Measurements from ENCODE around the gene SLC35F6.
"Not testable (repeated sequence)": the region's sequence is repeated elsewhere in the genome, so short reads cannot be mapped to it uniquely, and the experiment has no call there.

The SLC35F6 gene

GRCh38 chr2:26731714-26732113 is 32.4 kb upstream of the SLC35F6 start:
- DNase-seq, result no peak

- DNase-seq, result no peak
Observed at GRCh38 chr2:26732446-26732845, 31.6 kb upstream of the SLC35F6 start.

- no peak for DNase-seq
Observed at GRCh38 chr2:26733413-26733812, 30.7 kb upstream of the SLC35F6 start.

DNA sequence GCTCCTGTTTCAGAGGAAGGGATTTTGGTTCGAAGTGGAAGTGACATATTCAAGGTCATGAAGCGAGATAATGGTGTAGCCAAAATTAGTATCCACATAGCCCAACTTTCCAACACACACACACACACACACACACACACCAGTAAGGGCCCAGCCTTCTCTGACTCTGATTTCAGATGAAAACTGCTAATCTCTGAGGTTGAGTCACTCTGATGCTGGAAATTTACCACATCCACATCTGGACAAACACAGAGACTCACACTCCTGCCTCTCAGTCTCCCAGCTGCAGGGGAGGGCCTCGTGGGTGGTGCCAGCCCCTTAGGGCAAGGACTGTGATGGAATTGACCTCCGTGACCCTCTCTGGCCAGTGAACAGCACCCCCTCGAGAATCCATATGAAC is 29.0 kb upstream of the SLC35F6 start:
- DNase-seq, result no peak

- DNase-seq, result no peak
Observed at GRCh38 chr2:26735883-26736588, 28.0 kb upstream of the SLC35F6 start.

- no peak for DNase-seq
Observed at GRCh38 chr2:26737221-26737620, 26.9 kb upstream of the SLC35F6 start.

DNA sequence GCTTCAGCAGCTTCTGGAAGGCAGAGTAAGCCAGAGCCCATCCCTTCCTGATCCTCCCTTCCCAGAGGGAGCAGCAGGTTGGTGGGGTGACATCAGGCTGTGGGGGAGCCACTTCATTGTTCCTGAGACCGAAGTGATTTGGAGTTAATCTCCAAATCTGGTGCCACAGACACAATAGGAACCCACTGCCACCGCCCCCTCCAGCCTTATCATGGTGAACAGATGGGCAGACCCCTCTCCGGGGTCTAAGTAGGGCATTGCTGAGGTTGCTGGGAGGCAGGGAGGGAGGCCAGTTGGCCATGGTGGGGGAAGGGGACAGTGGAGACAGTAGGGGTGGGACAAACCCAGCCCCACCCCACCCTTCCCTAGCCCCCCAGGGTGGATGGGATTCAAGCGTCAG is 25.6 kb upstream of the SLC35F6 start:
- DNase-seq, result no peak

GRCh38 chr2:26739514-26739913 is 24.6 kb upstream of the SLC35F6 start:
- DNase-seq, result no peak

DNA sequence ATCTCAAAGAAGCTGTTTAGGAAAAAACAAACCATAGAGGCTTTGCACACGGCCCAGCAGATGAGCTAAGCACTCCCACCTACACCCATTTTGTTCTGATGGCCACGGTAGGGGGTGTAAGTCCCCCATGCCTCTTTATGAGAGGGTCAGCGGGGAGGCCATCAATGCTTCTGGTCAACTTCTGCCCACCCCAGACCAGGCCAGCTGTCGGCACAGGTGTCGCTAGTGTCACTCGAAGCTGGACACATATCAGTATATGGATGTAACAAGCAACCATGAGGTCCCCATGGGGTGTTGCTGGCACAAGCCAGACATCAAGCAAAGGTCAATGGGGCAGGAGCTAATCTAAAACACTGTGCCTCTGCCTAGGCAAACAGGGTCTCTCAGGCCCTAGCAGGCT is 23.7 kb upstream of the SLC35F6 start:
- no peak for DNase-seq

GRCh38 chr2:26740890-26741302 is 23.2 kb upstream of the SLC35F6 start:
- DNase-seq, result no peak

DNA sequence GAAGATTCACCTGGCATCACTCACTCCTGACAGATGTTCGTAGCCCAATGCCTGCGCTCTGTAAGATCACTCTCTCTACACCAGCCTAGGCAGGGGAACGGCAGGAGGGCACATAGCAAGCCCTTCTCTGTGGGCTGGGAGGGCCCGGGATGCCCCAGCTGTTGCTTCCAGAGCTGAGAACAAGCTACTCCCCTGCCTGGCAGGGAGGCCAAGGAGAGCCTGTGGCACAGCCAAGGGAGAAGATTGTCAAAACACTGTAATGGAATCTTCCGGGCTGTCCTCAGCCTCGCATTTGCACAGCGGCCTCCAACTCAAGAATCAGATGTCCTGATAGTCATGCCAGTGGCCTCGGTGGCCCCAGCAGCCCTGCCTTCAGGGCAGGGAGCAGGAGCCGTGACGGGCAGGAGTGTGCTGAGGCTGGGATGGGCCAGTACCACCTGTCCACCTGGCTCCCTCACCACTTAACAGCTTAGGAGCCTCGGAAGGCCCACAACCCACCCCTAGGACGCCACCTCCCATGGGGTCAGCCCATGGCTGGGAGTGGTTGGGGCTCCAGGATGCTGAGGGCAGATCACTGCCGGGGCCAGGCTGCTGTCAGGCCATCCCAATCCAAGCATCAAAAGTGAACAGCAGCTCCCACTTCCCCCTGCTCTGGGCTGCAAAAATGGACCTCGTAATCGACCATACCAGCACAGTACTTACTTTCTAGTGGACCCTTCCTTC is 21.9 kb upstream of the SLC35F6 start:
- DNase-seq, result no peak

DNA sequence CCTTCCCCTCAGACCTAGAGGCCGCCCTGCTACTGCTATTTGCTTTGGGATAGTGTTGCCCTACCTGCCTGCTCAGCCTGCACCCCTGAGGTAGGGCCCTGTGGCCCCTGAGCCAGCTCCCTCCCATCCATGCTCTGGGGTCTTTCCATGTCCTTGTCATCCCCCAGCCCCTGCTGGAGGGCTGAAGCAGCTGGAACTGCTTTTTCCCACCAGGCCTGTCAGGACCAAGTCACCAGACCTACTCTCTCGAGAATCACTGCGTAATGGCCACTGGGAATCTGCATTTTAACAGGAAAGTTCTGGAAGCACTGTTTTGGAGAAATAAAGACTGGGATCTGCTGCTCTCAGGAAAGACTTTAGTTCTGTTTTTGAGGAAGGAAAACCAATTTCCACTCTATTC is 20.2 kb upstream of the SLC35F6 start:
- DNase-seq, result no peak

GRCh38 chr2:26744953-26745352 is 19.1 kb upstream of the SLC35F6 start:
- no peak for DNase-seq

DNA sequence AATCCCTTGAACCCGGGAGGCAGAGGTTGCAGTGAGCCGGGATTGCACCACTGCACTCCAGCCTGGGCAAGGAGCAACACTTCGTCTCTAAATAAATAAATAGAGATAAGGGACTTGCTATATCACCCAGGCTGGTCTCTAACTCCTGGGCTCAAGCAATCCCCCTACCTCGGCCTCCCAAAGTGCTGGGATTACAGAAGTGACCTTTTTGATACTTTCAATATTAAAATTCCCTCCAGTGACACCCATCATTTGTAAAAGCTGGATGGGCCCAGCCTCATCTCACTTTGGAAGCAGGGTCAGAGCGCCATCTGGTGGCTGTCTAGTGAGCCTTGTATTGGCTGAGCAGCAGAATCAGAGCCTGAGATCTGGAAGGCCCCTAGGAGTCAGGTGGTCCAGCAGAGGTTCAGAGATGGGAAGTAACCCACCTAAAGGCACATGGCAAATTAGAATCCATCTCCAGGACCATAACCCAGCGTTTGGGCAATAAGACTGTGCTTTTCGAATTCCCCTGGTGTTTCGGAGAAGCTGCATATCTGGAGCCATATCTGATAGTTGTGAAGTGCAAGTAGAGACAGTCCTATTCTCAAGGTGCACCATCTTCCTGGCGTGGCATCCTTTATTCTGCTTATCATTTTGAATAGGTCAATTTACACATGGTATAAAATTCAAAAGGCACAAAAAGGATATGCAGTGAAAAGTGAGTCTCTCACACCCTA is 18.3 kb upstream of the SLC35F6 start:
- peak; percentile 61 for DNase-seq

- DNase-seq, result no peak
Observed at GRCh38 chr2:26746934-26747333, 17.1 kb upstream of the SLC35F6 start.

DNA sequence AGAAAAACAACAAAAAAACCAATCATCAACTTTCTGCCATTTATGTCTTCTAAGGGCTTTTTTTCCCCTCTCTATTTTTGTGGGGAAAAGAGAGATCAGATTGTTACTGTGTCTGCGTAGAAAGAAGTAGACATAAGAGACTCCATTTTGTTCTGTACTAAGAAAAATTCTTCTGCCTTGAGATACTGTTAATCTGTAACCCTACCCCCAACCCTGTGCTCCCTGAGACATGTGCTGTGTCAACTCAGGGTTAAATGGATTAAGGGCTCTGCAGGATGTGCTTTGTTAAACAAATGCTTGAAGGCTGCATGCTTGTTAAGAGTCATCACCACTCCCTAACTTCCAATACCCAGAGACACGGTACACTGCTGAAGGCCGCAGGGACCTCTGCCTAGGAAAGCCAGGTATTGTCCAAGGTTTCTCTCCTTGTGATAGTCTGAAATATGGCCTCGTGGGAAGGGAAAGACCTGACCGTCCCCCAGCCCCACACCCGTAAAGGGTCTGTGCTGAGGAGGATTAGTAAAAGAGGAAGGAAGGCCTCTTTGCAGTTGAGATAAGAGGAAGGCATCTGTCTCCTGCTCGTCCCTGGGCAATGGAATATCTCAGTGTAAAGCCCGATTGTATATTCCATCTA is 14.2 kb upstream of the SLC35F6 start:
- not testable (repeated sequence) for DNase-seq

DNA sequence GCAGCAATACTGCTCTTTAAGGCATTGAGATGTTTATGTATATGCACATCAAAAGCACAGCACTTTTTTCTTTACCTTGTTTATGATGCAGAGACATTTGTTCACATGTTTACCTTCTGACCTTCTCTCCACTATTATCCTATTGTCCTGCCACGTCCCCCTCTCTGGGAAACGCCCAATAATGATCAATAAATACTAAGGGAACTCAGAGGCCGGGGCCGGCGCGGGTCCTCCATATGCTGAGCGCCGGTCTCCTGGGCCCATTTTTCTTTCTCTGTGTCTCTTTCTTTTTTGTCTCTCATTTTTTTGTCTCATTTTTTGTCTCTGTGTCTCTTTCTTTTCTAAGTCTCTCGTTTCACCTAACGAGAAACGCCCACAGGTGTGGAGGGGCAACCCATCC is 13.6 kb upstream of the SLC35F6 start:
- DNase-seq, result not testable (repeated sequence)

DNA sequence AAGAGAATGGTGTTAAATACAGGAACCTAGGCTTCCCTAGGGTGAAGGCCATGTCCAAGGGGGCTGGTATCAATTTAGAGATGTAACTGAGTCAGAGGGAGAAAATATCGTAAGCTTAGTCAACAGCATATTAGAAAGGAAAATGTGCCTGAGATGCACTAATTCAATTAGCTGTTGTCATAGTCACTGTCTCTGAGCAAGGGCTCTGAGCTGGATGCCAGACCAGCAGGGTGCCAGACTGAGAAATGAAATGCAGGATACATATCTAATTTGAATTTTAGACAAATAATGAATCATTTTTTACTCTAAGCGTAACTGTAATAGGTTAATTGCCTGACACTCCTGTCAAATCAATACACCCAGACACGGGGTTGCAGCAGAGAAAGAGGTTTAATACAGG is 11.4 kb upstream of the SLC35F6 start:
- DNase-seq, result no peak

GRCh38 chr2:26754539-26754938 is 9.5 kb upstream of the SLC35F6 start:
- no peak for DNase-seq

- DNase-seq, result no peak
Observed at GRCh38 chr2:26754972-26755670, 9.0 kb upstream of the SLC35F6 start.

- no peak for DNase-seq
Observed at GRCh38 chr2:26756337-26756736, 7.7 kb upstream of the SLC35F6 start.

DNA sequence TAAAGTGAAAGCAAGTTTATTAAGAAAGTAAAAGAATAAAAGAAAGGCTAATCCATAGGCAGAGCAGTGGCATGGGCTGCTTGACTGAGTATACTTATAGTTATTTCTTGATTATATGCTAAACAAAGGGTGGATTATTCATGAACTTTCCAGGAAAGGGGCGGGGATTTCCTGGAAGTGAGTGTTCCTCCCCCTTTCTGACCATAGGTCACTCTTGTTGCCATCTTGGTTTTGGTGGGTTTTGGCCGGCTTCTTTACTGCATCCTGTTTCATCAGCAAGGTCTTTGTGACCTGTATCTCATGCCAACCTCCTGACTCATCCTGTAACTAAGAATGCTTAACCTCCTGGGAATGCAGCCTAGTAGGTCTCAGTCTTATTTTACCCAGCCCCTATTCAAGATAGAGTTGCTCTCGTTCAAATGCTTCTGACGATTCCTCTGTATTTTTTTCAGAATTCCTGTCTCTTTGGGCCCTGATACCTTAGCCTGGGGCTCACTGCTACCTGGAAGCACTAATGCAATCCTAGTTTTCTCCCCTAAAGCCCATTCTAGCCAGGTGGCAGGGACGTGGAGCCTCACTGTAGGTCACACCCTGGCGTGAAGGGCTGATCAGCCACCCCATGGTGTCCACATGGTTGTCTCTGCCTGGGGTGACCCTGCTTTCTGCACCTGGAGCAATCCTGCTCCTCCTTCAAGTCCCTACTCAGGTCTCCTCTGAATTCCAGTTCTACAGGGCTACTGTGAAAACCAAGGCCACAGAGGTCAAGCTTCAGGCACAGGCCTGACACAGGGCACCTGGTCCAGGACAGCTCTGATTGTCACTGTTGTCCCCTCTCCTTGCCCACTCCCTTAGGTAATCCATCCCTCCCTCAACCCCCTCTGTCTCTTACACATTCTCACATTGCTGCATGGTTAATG is 6.0 kb upstream of the SLC35F6 start:
- DNase-seq, result no peak
